Lower leg skin (tissue), 3 donors: Measurements from ENCODE around the gene ACOT11.

Experiments used
- POLR2A ChIP-seq, 2 donors: fragments of 450-650 bp; IDR thresholded peaks; one replicate each; pipeline ENCODE4 v1.6.1; 2016 to 2017; ENCODE audit warnings: antibody characterized with exemption in 2 of 2, mild to moderate bottlenecking in 1 of 2, moderate library complexity in 1 of 2
- TF ChIP-seq, protein P1 (sequence below), 3 donors: fragments of 450-650 bp; IDR thresholded peaks; one replicate each; pipeline ENCODE4 v1.5.1; 2016; ENCODE audit warnings: antibody characterized with exemption in 3 of 3, mild to moderate bottlenecking in 3 of 3, moderate library complexity in 2 of 3

DNA sequence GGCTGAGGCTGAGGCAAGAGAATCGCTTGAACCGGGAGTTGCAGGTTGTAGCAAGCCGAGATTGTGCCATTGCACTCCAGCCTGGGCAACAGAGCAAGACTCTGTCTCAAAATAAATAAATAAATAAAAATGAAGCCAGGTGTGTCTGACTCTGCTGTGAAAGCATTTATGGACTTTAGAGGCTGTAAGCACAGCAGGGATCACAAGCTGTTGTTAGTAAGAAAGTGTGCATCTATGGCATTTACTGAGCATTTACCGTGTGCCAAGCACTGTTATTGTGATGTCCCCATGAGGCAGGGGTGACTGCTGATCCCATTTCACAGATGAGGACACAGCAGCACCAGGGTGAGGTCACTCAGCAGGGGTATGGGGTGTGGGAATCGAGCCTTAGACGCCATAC lies 55.2 kb downstream of the ACOT11 start:
- TF ChIP-seq, protein P1, sequence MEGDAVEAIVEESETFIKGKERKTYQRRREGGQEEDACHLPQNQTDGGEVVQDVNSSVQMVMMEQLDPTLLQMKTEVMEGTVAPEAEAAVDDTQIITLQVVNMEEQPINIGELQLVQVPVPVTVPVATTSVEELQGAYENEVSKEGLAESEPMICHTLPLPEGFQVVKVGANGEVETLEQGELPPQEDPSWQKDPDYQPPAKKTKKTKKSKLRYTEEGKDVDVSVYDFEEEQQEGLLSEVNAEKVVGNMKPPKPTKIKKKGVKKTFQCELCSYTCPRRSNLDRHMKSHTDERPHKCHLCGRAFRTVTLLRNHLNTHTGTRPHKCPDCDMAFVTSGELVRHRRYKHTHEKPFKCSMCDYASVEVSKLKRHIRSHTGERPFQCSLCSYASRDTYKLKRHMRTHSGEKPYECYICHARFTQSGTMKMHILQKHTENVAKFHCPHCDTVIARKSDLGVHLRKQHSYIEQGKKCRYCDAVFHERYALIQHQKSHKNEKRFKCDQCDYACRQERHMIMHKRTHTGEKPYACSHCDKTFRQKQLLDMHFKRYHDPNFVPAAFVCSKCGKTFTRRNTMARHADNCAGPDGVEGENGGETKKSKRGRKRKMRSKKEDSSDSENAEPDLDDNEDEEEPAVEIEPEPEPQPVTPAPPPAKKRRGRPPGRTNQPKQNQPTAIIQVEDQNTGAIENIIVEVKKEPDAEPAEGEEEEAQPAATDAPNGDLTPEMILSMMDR (IDR thresholded peaks at IDR 0.05): no peak
- TF ChIP-seq POLR2A (IDR thresholded peaks at IDR 0.05): no peak
